Testis (tissue), 3 donors: ENCODE measurements around the gene ERG28. TPM values are rescaled to one million over a fixed set of nuclear protein-coding genes. Genes with fewer than 3 reads are reported as not detected.

Experiments
- DNase-seq: peaks from one replicate; pipeline ENCODE4 v3.0.0-alpha.2; 2019
- H3K27ac ChIP-seq, 2 donors: fragments of 200-600 bp; sonication (generic); one replicate each; pipeline ENCODE4 v1.5.1; 2019
- H3K27me3 ChIP-seq: fragments of 200-600 bp; sonication (generic); one replicate; pipeline ENCODE4 v1.5.1; 2019
- H3K36me3 ChIP-seq: fragments of 200-600 bp; sonication (generic); one replicate; pipeline ENCODE4 v1.5.1; 2017; ENCODE audit warnings: low read depth; ENCODE audit errors: missing control alignments
- H3K4me1 ChIP-seq: fragments of 200-600 bp; sonication (generic); one replicate; pipeline ENCODE4 v1.5.1; 2019
- H3K4me3 ChIP-seq, 2 donors: fragments of 200-600 bp; sonication (generic); one replicate each; pipeline ENCODE4 v1.5.1; 2017 to 2019
- H3K9me3 ChIP-seq: fragments of 200-600 bp; sonication (generic); one replicate; pipeline ENCODE4 v1.5.1; 2017
- CTCF ChIP-seq, 3 experiments: fragments of 450-650 bp in 2 of 3; fragments of 200-600 bp in 1 of 3; sonication (generic) in 1 of 3; IDR thresholded peaks; one replicate each; pipeline ENCODE4 v1.5.1; 2016 to 2019; ENCODE audit warnings: antibody characterized with exemption in 3 of 3, mild to moderate bottlenecking in 2 of 3, moderate library complexity in 1 of 3
- POLR2A ChIP-seq: fragments of 450-650 bp; IDR thresholded peaks from one replicate; pipeline ENCODE4 v1.6.1; 2017; ENCODE audit warnings: antibody characterized with exemption, mild to moderate bottlenecking, moderate library complexity
- WGBS, 2 donors: methylation state at CpG; one replicate each; pipeline ENCODE4 v1.1.5; 2018; 5-methylcytosine and 5-hydroxymethylcytosine counted together
- intact Hi-C: fragments of 100-400 bp; cut with DNase I; formaldehyde crosslinking; loops from one replicate; pipeline ENCODE4 v1.15.1; 2023; ENCODE audit warnings: low total_unique reads
- polyA plus RNA-seq: library from polyadenylated mRNA; stranded (reverse); fragments of 350-450 nt; fragmentation: Illumina TruSeq; extraction: RNeasy Lipid Tissue Mini Kit (QIAGEN cat#74804); gene quantifications from one replicate; pipeline ENCODE4 v1.2.3, GENCODE V29; 2014; ENCODE audit warnings: low read depth, low replicate concordance; ENCODE audit not compliant: insufficient read depth
- total RNA-seq, 2 donors: library from RNA; depleted of rRNA; stranded (reverse); fragments of >200 nt; gene quantifications; one replicate each; pipeline ENCODE4 v1.2.3, GENCODE V29; 2016

The ERG28 gene
- total and polyA plus RNA-seq, 3 donors from 2014 or later = 60.0 to 103 (median 64.4) TPM

GRCh38 chr14:75675265-75675960, 14.7 kb upstream of the ERG28 start:
- DNase-seq = no peak
- no peaks in the 10 kb centered on the region for H3K36me3 ChIP-seq
- H3K27ac ChIP-seq = no peak overlapping the region
- no peak overlapping the region for H3K4me3 ChIP-seq
- no peaks in the 10 kb centered on the region for H3K9me3 ChIP-seq
- no peaks in the 10 kb centered on the region for H3K27me3 ChIP-seq
- H3K4me1 ChIP-seq = no peaks in the 10 kb centered on the region
- intact Hi-C loops = no loop called here
- 79 to 82% methylated on average over 2 of the region's 2 CpGs for WGBS, 2 donors
- TF ChIP-seq POLR2A = no peak
- TF ChIP-seq CTCF (IDR thresholded peaks at IDR 0.05) = no peak

GRCh38 chr14:75673345-75674035, 12.8 kb upstream of the ERG28 start:
- TF ChIP-seq CTCF (IDR thresholded peaks at IDR 0.05) = no peak
- no peak for TF ChIP-seq POLR2A
- Histone ChIP-seq H3K4me1 (no peaks in the 10 kb centered on the region), H3K27ac (no peak overlapping the region), H3K9me3 (no peaks in the 10 kb centered on the region), H3K36me3 (no peaks in the 10 kb centered on the region), H3K4me3 (no peak overlapping the region), H3K27me3 (no peaks in the 10 kb centered on the region)
- no peak for DNase-seq
- intact Hi-C loops = no loop called here
- 93 to 100% methylated on average over 4 of the region's 4 CpGs for WGBS, 2 donors

GRCh38 chr14:75672605-75673192, 12.0 kb upstream of the ERG28 start:
- TF ChIP-seq POLR2A (no peak), CTCF (IDR thresholded peaks at IDR 0.05) (no peak)
- intact Hi-C loops = no loop called here
- no peaks in the 10 kb centered on the region for H3K36me3 ChIP-seq
- H3K4me1 ChIP-seq = no peaks in the 10 kb centered on the region
- H3K9me3 ChIP-seq = no peaks in the 10 kb centered on the region
- WGBS, 2 donors = 88 to 97% methylated on average over 1 of the region's 1 CpG
- H3K27ac ChIP-seq = no peak overlapping the region
- no peak overlapping the region for H3K4me3 ChIP-seq
- H3K27me3 ChIP-seq = no peaks in the 10 kb centered on the region
- DNase-seq = no peak

GRCh38 chr14:75667099-75667765, 6.6 kb upstream of the ERG28 start:
- Histone ChIP-seq H3K36me3 (no peaks in the 10 kb centered on the region), H3K27me3 (no peaks in the 10 kb centered on the region), H3K9me3 (no peaks in the 10 kb centered on the region), H3K27ac (no peak overlapping the region), H3K4me3 (no peak overlapping the region), H3K4me1 (peaks cover 1% of the 10 kb centered on the region)
- WGBS, 2 donors = 78 to 79% methylated on average over 2 of the region's 2 CpGs
- intact Hi-C loops = no loop called here
- TF ChIP-seq CTCF (IDR thresholded peaks at IDR 0.05) (no peak), POLR2A (no peak)
- DNase-seq = no peak
